ENCODE results near the gene MAST4. TPM values are rescaled to one million over a fixed set of nuclear protein-coding genes. Genes with fewer than 3 reads are reported as not detected.

Gene MAST4
- total RNA-seq, 1 donor from 2014 or later: 109 TPM

- no peak for DNase-seq (ENCODE audit: extremely low read depth, low read depth, low spot score)
Observed at GRCh38 chr5:67058998-67059743, 463.0 kb downstream of the MAST4 start.

- DNase-seq (ENCODE audit: extremely low read depth, low read depth, low spot score): no peak
Observed at GRCh38 chr5:67059744-67060490, 463.7 kb downstream of the MAST4 start.

- no peak for DNase-seq (ENCODE audit: extremely low read depth, low read depth, low spot score)
Observed at GRCh38 chr5:67061511-67061910, 465.3 kb downstream of the MAST4 start.

- DNase-seq (ENCODE audit: extremely low read depth, low read depth, low spot score): peak; percentile 97
Observed at GRCh38 chr5:67063055-67063454, 466.9 kb downstream of the MAST4 start.

- DNase-seq (ENCODE audit: extremely low read depth, low read depth, low spot score): no peak
Observed at GRCh38 chr5:67063791-67064190, 467.6 kb downstream of the MAST4 start.

GRCh38 chr5:67065237-67065636, 469.0 kb downstream of the MAST4 start:
- no peak for DNase-seq (ENCODE audit: extremely low read depth, low read depth, low spot score)

- no peak for DNase-seq (ENCODE audit: extremely low read depth, low read depth, low spot score)
Observed at GRCh38 chr5:67065696-67066095, 469.5 kb downstream of the MAST4 start.

GRCh38 chr5:67066815-67067214, 470.6 kb downstream of the MAST4 start:
- DNase-seq (ENCODE audit: extremely low read depth, low read depth, low spot score): no peak

- DNase-seq (ENCODE audit: extremely low read depth, low read depth, low spot score): no peak
Observed at GRCh38 chr5:67073045-67073680, 477.0 kb downstream of the MAST4 start.

GRCh38 chr5:67077296-67077695, 481.1 kb downstream of the MAST4 start:
- no peak for DNase-seq (ENCODE audit: extremely low read depth, low read depth, low spot score)

GRCh38 chr5:67081261-67081660, 485.1 kb downstream of the MAST4 start:
- DNase-seq (ENCODE audit: extremely low read depth, low read depth, low spot score): no peak

GRCh38 chr5:67082941-67083340, 486.7 kb downstream of the MAST4 start:
- no peak for DNase-seq (ENCODE audit: extremely low read depth, low read depth, low spot score)

- DNase-seq (ENCODE audit: extremely low read depth, low read depth, low spot score): no peak
Observed at GRCh38 chr5:67085616-67086015, 489.4 kb downstream of the MAST4 start.

- no peak for DNase-seq (ENCODE audit: extremely low read depth, low read depth, low spot score)
Observed at GRCh38 chr5:67089200-67089725, 493.1 kb downstream of the MAST4 start.

GRCh38 chr5:67090040-67090439, 493.8 kb downstream of the MAST4 start:
- DNase-seq (ENCODE audit: extremely low read depth, low read depth, low spot score): no peak

GRCh38 chr5:67090593-67090992, 494.4 kb downstream of the MAST4 start:
- DNase-seq (ENCODE audit: extremely low read depth, low read depth, low spot score): no peak

- DNase-seq (ENCODE audit: extremely low read depth, low read depth, low spot score): no peak
Observed at GRCh38 chr5:67092535-67092934, 496.3 kb downstream of the MAST4 start.

GRCh38 chr5:67093279-67093678, 497.1 kb downstream of the MAST4 start:
- DNase-seq (ENCODE audit: extremely low read depth, low read depth, low spot score): no peak

- DNase-seq (ENCODE audit: extremely low read depth, low read depth, low spot score): no peak
Observed at GRCh38 chr5:67094476-67095300, 498.5 kb downstream of the MAST4 start.

- DNase-seq (ENCODE audit: extremely low read depth, low read depth, low spot score): no peak
Observed at GRCh38 chr5:67095346-67096171, 499.4 kb downstream of the MAST4 start.
